ENCODE results near the gene KCNJ12.

The KCNJ12 gene

GRCh38 chr17:21375757-21376080 is 438 bp upstream of the KCNJ12 start:
- TF ChIP-seq CREB1 (IDR thresholded peaks at IDR 0.05; ENCODE audit: low read depth), result no peak
- no peak for TF ChIP-seq MAX (IDR thresholded peaks at IDR 0.05)
- TF ChIP-seq EGR1 (IDR thresholded peaks at IDR 0.05), result no peak
- TF ChIP-seq FOXM1 (IDR thresholded peaks at IDR 0.05; ENCODE audit: borderline replicate concordance, low read depth), result no peak
- no peak for TF ChIP-seq TEAD4 (IDR thresholded peaks at IDR 0.05)
- no peak for TF ChIP-seq NFIC (IDR thresholded peaks at IDR 0.05)
- TF ChIP-seq ZBTB7A (IDR thresholded peaks at IDR 0.05; ENCODE audit: low read depth), result no peak
- TF ChIP-seq TAF1 (IDR thresholded peaks at IDR 0.05; ENCODE audit: low read depth), result no peak
- TF ChIP-seq, protein P1, sequence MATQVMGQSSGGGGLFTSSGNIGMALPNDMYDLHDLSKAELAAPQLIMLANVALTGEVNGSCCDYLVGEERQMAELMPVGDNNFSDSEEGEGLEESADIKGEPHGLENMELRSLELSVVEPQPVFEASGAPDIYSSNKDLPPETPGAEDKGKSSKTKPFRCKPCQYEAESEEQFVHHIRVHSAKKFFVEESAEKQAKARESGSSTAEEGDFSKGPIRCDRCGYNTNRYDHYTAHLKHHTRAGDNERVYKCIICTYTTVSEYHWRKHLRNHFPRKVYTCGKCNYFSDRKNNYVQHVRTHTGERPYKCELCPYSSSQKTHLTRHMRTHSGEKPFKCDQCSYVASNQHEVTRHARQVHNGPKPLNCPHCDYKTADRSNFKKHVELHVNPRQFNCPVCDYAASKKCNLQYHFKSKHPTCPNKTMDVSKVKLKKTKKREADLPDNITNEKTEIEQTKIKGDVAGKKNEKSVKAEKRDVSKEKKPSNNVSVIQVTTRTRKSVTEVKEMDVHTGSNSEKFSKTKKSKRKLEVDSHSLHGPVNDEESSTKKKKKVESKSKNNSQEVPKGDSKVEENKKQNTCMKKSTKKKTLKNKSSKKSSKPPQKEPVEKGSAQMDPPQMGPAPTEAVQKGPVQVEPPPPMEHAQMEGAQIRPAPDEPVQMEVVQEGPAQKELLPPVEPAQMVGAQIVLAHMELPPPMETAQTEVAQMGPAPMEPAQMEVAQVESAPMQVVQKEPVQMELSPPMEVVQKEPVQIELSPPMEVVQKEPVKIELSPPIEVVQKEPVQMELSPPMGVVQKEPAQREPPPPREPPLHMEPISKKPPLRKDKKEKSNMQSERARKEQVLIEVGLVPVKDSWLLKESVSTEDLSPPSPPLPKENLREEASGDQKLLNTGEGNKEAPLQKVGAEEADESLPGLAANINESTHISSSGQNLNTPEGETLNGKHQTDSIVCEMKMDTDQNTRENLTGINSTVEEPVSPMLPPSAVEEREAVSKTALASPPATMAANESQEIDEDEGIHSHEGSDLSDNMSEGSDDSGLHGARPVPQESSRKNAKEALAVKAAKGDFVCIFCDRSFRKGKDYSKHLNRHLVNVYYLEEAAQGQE (IDR thresholded peaks at IDR 0.05; ENCODE audit: low read depth), result no peak
- TF ChIP-seq TCF12 (IDR thresholded peaks at IDR 0.05; ENCODE audit: low read depth), result no peak
- TF ChIP-seq RAD21 (IDR thresholded peaks at IDR 0.05; ENCODE audit: low read depth), result no peak
- TF ChIP-seq YY1 (IDR thresholded peaks at IDR 0.05; ENCODE audit: low read depth), result no peak
- TF ChIP-seq EP300 (IDR thresholded peaks at IDR 0.05; ENCODE audit: borderline replicate concordance), result no peak
- TF ChIP-seq CEBPB (IDR thresholded peaks at IDR 0.05), result no peak
- TF ChIP-seq, protein P2, sequence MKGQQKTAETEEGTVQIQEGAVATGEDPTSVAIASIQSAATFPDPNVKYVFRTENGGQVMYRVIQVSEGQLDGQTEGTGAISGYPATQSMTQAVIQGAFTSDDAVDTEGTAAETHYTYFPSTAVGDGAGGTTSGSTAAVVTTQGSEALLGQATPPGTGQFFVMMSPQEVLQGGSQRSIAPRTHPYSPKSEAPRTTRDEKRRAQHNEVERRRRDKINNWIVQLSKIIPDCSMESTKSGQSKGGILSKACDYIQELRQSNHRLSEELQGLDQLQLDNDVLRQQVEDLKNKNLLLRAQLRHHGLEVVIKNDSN (IDR thresholded peaks at IDR 0.05), result no peak

- TF ChIP-seq MAX (IDR thresholded peaks at IDR 0.05), result peak; percentile 94
- TF ChIP-seq, protein P2 (IDR thresholded peaks at IDR 0.05), result no peak
Observed at GRCh38 chr17:21376759-21377690, 868 bp downstream of the KCNJ12 start.

DNA sequence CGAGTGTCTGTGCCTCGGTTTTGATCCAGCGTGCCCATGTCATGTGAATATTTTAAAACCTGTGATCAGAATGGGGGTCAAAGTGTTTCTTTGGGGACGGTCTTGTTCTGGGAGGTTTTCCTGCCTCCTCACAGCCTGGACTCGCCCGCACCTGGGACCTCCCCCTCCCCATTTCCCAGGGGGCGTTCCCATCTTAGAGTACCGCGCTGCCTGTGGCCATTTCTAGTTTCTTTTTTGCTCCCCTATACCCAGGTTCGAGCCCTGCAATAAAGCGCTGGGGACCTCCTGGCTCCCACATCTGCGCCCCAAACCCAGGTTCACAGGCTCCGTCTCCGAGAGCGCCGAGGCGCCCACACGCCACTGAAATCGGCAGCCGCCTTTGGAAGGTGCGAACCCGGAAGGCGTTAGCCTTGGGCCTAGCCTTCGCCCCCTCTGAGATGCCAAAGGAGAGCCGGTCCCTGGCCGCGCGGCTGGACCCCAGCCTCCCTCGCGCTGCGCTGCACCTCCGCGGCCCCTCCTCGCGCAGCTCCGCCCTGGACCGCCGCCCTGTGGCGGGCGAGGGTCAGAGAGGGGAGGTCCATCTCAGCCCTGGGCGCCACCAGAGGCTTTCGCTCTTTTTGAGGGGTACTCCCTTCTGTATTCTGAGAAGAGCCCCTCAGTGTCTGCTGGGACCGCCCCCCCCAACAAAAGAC is 1.7 kb downstream of the KCNJ12 start:
- TF ChIP-seq EP300 (IDR thresholded peaks at IDR 0.05; ENCODE audit: borderline replicate concordance) (no peak), ZBTB7A (IDR thresholded peaks at IDR 0.05; ENCODE audit: low read depth) (no peak), TCF12 (IDR thresholded peaks at IDR 0.05; ENCODE audit: low read depth) (no peak)

DNA sequence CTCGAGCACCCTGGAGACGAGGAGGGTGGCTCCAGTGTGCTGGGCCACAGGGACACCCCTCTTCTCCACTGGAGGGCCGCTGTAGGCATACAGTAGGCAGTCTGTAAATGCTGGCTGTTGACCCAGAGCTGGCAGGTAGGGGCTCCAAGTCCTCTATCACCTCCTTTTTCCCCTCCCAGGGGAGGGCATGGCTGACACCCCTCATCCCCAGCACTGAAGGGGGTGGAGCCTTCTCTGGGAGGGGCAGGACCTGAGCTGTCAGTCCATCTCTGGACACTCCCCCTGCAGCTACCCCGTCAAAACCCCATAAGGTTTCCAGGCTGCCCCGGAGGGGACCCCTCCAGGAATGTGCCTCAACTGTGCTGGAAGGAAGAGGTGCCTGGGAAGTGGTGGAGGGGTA is 2.4 kb downstream of the KCNJ12 start:
- TF ChIP-seq YY1 (IDR thresholded peaks at IDR 0.05; ENCODE audit: low read depth) (no peak), RAD21 (IDR thresholded peaks at IDR 0.05; ENCODE audit: low read depth) (no peak), TEAD4 (IDR thresholded peaks at IDR 0.05) (no peak), CEBPB (IDR thresholded peaks at IDR 0.05) (no peak), ZBTB7A (IDR thresholded peaks at IDR 0.05; ENCODE audit: low read depth) (no peak), FOXM1 (IDR thresholded peaks at IDR 0.05; ENCODE audit: borderline replicate concordance, low read depth) (no peak), NFIC (IDR thresholded peaks at IDR 0.05) (no peak), EP300 (IDR thresholded peaks at IDR 0.05; ENCODE audit: borderline replicate concordance) (no peak), MAX (IDR thresholded peaks at IDR 0.05) (no peak), EGR1 (IDR thresholded peaks at IDR 0.05) (no peak), TAF1 (IDR thresholded peaks at IDR 0.05; ENCODE audit: low read depth) (no peak), CREB1 (IDR thresholded peaks at IDR 0.05; ENCODE audit: low read depth) (no peak), TCF12 (IDR thresholded peaks at IDR 0.05; ENCODE audit: low read depth) (no peak)
- TF ChIP-seq, protein P2 (IDR thresholded peaks at IDR 0.05), result no peak
- TF ChIP-seq, protein P1 (IDR thresholded peaks at IDR 0.05; ENCODE audit: low read depth), result no peak

All from Ishikawa (cell line).